Activated CD4-positive, alpha-beta T cell treated with anti-CD3 and anti-CD28 coated beads, Interleukin-2, amount 50 U/mL, for 16 hours (primary cell): ENCODE data around the gene RPL22L1.
"Not testable (repeated sequence)": the region's sequence is repeated elsewhere in the genome, so short reads cannot be mapped to it uniquely, and the experiment has no call there.

Source experiments
- DNase-seq: peaks from one replicate; pipeline ENCODE4 v3.0.0-alpha.2; 2020

RPL22L1 gene

DNA sequence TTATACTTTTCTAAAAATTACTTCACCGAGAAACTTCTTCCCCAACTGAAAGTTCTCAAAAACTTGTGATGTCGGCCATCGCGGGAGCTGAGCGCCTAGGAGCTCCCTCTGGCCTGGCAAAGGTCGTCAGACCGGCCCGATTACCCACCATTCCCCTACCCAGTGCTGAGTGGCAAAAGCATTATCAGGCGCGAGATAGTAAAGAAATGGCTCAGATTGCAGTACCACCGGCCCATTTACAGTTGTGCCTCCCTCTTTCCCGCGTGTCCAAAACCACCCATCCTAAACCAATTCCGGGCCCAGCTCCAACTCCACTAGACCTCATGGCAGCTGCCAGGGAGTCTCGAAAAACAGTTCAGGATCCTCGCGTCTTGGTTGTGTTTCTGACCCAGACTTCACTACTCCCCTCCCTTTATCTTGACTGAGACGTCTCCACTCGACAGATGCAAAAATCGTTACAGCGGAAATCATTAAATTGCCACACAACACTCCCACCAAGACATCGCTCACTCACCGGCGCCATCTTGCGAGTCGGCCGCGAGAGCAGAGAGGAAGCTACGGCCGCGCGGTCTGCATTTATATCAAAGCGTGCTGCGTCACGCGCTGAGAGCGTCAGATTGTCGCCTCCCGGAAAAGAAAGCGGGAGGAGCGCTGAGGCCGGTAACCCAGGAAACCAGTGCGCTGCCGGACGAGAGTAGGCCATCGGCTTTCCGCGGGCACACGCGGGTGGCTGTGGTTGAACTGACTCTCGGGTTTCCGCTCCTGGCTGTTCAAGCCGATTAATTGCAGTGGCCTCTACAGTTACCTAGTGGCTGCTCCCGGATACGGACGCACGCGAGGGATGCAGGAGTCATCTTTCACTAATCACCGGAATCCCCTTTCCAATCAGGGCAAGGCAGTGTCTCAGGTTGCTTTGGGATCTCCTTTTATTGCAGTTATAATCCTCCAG lies at the start of gene RPL22L1:
Gene RPL22L1 (minus strand): TSS at position 551 of the 949 bp plus-strand sequence. CDS start 28 bp downstream, at position 523.
- peak; percentile 97 for DNase-seq

DNA sequence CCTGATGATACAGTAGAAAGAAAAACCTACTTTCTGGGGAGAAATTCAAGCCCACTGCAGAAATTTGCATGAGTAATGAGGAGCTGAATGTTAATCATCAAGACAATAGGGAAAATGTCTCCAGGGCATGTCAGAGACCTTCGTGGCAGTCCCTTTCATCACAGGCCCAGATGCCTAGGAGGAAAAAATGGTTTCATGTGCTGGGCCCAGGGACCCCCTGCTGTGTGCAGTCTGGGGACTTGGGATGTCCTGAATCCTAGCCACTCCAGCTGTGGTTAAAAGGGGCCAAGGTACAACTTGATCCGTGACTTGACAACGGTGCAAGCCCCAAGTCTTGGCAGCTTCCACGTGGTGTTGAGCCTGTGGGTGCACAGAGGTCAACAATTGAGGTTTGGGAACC lies 48.7 kb upstream of the RPL22L1 start:
- no peak for DNase-seq

DNA sequence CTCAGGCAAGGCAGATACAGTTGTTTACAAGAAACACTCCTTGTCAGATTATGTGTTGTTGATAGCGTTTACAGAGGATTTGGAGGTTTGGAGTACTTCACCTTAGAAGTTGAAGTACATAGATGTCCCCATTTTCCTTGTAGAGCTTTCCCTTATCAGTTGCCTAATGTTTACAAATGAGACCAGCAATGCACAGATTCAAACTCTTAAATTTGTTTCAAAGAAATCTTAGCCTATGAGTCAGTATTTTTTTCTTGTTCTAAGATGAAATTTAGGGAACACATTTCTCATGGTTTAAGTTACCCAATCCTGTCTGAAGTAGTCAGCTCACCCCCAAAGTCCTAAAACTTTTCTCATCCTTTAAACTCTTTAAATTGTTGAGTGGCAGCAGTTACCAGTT lies 44.7 kb upstream of the RPL22L1 start:
- no peak for DNase-seq

DNA sequence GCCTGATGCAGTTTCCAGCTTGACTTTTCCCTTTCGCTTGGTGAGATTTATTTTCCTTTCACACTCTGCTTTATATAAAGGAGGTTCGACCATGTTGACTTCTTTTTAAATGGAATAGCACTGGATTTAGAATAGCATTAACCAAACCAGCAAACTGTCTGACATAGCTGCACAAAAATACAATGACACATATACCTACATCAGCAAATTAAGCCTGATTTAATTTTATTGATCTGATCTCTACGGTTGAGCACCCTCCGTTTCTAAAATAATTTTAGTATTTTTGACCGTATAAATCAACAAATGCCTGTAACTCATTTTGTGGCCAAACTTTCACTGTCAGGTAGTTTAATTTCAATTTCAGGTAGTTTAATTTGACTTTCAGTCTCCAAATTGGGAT lies 44.2 kb upstream of the RPL22L1 start:
- DNase-seq = no peak

DNA sequence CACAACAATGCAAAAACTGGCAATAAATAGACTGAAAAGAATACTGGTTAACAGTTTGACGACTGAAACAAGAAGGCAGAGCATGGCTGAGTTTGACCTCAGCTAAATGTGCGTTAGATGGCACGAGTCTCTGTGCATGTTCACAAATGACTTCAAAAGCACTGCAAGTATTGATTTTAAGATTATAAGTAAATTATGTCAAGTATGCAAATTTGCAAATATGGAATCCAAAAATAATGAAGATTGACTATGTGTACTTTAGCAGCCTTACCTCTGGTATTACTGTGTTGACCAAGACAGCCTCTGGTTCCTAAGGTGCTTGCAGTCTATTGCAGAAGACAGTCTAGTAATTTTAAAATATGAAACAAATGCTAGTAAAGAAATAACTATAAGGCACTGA lies 41.1 kb upstream of the RPL22L1 start:
- no peak for DNase-seq

DNA sequence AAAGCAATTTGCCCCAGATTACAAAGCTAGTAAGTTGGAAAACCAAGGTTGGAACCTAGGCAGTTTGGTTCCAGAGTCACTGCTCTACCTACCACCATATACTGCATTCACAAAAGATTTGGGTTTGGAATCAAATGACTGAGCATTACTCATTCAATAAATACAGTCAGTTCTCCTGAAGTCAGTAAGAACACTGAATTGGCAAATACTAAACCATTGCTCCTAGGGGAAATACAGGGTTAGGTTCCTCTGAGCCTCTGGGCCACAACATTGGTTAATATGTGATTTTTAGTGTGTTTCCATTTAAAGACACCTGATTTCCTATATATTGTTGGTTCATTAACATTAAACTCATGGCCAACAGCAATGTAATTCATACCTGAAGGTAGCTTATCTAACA lies 40.5 kb upstream of the RPL22L1 start:
- no peak for DNase-seq

DNA sequence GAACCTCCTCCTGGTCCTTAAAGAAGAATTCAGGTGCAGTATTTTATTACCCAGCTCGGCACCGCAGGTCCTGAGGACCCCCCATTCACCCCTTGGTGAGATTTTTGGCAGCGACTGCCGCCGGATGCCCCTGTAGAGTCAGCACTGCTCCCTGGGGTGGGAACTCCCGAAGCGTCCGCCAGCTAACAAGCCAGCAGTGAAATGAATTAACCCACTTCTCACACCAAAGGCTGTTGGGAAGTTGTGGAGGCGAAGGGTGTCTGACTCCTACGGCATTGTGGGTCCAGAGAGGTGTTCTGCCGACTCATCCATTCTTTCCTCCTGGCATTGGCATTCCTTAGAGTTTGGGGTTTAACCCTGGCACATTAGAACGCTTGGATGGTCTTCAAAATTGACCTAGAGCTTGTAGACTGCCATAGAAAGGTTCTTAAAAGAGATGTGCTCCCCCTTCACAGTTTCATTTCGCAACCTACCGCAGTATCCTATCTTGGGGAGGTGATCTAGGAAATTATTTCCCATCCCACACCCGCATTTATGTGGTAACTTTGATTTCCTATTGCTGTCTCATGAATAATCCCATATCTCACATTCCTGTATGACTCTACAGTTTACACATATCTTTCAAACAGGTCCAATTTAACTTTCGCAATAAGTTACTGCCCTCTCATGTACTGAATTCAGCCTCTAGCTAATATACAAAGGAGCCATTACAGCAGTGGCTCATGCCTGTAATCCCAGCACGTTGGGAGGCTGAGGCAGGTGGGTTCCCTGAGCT lies 39.3 kb upstream of the RPL22L1 start:
- DNase-seq = no peak

DNA sequence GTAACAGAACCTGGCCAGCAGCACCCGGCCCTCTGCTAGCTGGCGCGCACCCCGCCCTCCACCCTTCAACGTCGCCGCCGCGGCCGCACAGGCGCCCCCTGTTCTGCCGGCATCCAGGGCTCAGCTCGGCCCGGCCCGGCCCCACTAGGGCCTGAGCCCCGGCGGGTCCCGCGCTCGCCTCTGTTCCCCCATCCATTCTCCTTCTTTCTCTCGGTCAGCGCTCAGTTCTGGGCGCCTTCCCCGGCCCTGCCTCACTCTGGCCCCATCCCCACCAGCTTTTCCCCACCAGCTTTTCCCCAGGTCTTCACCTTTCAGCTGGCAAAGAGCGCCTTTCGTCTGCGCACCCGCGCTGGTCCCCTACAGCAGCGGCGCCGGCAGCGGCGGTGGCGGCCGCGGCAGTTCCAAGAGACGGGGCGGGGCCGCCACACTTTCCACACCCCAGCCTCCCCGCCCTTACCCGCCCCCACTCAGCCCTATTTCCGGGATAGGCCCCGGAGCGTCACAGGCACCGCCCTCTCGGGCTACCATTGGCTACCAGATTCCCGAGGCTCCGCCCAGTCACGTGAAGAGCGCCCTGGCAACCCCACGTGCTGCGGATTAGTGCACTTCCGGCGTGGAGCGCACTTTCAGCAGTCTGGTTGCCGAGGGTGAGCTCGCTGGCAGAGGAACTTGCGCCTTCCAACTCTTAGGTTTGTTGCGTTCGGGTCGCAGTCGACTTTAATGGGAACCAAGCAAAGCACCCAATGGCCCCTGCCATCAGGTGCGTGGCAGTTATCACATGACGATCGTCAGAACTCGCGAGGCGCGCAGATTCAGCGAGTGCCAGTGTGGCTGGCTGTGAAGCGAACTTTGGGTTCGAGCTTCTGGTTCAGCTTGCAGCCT lies 38.5 kb upstream of the RPL22L1 start, which contains the start of gene EIF5A2:
Gene EIF5A2 (minus strand): TSS at position 403 of the 882 bp plus-strand sequence. CDS start 831 bp downstream, outside the sequence.
- peak; percentile 97 for DNase-seq

DNA sequence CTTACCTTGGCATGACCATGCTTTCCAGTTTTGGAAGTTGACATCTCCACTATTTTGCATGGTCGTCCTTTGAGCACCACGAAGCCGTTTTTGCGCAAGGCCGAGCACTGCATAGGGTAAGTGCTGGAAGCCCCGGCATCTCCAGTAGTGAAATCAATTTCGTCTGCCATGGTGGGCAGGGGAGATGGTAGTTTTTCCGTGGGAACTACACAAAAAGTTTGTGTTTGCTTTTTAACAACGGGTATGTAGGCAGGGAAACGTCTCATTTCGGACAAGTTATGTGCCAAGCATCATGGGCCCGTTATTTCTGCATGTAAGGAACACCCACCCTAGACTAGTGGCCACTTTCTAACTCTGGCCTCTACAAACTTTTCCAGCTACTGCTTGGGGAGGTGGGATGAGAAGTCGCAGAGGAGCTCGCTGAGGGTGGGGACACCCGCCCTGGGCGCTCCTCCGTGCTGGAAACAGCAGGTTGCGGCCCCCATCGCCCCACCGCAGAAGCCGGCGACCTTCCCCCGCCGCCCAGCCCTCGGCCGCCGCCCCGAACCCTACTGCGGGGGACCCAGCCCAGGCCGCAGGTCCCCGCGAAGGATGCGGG lies 37.7 kb upstream of the RPL22L1 start:
- no peak for DNase-seq

DNA sequence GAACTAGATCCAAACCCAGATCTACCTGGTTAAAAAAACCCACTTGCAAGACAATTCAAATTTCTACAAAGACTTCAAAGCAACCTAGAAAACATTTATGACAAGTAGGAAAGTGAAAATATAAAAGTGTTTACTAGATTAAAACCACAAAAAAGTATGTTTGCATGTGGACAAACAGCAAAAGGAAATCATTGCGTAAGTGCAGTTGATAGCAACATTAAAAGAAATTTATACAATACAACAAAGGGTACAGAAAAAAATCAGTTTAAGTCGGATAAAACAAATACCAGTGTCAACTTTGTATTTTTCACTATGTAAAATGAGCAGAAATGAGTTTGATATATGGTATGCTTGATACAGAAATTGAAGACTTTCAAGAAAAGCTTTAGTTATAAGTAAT lies 35.9 kb upstream of the RPL22L1 start:
- DNase-seq = no peak

DNA sequence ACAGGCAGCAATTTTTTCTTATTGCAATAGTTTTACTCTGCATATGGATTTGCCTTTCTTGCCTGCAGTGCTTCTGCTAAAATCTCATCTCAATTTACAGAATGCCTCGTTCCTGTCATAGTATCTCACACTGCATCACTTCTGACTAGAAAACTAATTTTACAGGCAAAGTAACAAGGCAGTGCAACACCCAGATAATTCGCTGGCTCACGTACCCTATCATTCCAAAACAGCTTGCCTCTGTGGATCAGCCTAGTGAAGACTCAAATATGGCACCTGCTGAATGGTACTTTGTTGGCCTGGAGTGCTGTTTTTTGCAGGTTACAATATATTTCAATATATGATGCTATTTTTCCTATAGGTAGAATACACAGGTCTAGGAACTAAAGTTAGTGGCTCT lies 33.1 kb upstream of the RPL22L1 start:
- DNase-seq = no peak

DNA sequence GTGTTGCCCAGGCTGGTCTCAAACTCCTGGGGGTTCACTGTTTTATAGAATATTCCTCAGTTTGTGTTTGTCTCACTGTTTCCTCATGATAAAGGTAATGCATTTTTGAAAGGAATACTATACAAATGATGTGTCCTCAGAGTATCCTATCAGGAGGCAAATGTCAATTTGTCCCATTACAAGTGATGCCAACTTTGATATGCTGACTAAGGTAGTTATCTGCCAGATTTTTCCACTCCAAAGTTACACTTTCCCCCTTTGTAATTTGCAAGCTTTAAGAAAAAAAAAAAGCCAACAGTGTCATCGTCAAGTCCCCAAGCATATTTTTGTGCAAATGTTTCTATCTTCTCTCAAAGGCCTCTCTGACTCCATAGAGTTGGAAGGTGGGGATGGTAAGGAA lies 29.5 kb upstream of the RPL22L1 start:
- DNase-seq = no peak

DNA sequence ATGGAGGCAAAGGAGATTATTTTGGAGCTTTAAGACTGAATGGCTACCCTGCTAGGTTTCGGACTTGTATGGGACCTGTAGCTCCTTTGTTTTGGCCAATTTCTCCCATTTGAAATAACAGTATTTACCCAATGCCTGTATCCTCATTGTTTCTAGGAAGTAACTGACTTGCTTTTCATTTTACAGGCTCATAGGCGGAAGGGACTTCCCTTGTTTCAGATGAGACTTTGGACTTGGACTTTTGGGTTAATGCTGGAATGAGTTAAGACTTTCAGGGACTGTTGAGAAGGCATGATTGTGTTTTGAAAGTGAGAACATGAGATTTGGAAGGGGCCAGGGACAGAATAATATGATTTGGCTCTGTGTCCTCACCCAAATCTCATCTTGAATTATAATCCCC lies 28.0 kb upstream of the RPL22L1 start:
- no peak for DNase-seq

DNA sequence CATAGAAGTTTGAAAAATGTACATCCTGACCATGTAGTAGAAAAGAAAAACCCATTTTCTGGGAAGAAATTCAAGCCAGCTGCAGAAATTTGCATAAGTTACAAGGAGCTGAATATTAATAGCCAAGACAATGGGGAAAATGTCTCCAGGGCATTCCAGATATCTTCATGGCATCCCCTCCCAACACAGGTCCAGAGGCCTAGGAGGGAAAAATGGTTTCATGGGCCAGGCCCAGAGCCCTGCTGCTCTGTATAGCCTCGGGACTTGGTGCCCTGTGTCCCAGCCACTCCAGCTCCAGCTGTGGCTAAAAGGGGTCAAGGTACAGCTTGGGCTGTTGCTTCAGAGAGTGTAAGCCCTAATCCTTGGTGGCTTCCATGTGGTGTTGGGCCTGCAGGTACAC lies 27.2 kb upstream of the RPL22L1 start:
- not testable (repeated sequence) for DNase-seq

DNA sequence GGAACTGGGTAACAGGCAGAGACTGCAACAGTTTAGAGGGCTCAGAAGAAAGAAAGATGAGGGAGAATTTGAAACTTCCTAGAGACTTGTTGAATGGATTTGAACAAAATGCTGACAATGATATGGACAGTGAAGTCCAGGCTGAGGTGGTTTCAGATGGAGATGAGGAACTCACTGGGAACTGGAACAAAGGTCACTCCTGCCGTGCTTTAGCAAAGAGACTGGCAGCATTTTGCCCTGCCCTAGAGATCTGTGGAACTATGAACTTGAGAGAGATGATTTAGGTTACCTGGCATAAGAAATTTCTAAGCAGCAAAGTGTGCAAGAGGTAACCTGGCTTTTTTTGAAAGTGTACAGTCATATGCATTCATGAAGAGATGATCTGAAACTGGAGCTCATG lies 26.8 kb upstream of the RPL22L1 start:
- no peak for DNase-seq

DNA sequence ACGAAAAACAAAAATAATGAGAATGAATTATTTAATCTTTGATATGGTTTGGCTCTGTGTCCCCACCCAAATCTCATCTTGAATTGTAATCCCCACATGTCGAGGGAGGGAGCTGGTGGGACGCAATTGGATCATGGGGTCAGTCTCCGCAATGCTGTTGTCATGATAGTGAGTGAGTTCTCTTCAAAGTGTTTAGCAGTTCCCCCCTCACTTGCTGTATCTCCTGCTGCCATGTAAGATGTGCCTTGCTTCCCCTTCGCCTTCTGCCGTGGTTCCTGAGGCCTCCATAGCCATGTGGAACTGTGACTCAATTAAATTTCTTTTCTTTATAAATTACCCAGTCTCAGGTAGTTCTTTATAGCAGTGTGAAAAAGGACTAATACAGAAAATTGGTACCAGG lies 26.3 kb upstream of the RPL22L1 start:
- not testable (repeated sequence) for DNase-seq

DNA sequence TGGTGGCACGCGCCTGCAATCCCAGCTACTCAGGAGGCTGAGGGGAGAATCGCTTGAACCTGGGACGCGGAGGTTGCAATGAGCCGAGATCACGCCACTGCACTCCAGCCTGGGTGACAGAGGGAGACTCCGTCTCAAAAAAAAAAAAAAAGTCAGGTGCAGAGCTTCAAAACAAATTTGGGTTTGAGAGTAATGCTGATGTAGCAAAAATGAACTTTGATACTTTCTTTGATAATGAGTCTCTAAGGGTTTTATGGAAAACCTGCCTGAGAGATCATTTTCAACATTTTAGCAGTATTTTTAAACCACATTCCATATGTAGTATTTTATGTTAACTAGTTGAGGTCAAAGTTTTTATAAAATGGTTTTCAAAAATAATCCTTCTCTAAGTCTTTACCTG lies 23.9 kb upstream of the RPL22L1 start:
- DNase-seq = no peak

DNA sequence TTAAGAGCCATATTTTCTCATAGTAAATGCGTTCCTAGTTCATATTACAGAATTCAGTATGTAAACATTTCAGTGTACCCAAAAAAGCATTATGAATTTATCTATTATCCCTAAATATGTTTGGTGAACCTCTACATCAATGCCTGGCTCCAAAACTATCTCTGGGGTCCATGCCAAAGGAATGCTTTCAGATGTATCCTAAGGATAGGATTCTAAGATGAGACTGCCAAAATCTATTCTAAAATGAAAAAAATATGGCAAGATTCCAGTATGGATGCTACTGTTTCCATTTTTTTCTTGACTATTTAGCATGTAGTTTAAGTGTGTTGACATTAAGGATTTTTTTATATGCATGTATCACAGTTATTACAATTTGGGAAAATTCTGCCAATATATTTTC lies 19.6 kb upstream of the RPL22L1 start:
- no peak for DNase-seq

DNA sequence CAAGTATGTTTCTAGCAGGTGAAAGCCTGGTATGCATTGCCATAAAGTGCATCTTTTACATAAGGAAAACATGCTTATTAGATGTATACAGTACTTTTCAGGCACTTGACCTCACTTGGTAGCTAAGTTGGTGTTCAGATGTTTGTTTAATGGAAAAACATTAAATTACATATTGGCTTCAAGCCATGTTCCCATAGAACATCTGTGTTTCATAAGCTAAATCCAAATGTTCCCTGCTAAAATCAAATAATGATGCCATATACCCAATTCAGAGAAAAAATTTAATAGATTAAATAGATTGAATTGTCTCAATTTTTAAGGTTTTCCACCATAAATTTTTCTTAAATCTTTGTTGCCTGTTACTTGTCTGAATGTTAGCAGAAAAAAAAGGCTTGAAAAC lies 19.1 kb upstream of the RPL22L1 start:
- no peak for DNase-seq

DNA sequence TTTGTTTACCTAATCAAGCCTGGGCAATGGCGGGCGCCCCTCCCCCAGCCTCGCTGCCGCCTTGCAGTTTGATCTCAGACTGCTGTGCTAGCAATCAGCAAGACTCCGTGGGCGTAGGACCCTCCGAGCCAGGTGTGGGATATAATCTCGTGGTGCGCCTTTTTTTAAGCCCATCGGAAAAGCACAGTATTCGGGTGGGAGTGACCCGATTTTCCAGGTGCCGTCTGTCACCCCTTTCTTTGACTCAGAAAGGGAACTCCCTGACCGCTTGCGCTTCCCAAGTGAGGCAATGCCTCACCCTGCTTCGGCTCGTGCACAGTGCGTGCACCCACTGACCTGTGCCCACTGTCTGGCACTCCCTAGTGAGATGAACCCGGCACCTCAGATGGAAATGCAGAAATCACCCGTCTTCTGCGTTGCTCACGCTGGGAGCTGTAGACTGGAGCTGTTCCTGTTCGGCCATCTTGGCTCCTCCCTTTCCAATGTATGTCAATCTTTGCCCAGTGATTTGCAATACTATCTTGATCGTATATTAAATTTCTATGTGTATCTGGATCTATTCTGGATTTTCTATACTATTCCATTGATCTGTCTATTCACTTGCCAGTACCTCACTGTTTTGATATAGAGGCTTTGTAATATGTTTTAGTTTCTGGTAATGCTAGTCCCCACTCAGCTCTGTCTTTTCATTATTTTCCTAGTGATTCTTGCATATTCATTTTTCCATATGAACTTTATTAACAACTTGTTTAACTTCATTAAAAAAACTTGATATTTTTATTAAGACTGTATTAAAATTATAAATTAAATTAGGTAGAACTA lies 14.3 kb upstream of the RPL22L1 start:
- DNase-seq = not testable (repeated sequence)

DNA sequence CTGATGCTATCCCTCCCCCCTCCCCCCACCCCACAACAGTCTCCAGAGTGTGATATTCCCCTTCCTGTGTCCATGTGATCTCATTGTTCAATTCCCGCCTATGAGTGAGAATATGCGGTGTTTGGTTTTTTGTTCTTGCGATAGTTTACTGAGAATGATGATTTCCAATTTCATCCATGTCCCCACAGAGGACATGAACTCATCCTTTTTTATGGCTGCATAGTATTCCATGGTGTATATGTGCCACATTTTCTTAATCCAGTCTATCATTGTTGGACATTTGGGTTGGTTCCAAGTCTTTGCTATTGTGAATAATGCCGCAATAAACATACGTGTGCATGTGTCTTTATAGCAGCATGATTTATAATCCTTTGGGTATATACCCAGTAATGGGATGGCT lies 8.7 kb upstream of the RPL22L1 start:
- DNase-seq = not testable (repeated sequence)
